ENCODE measurements around the gene SIDT2. TPM values are rescaled to one million over a fixed set of nuclear protein-coding genes. Genes with fewer than 3 reads are reported as not detected.

The SIDT2 gene
- total RNA-seq, 1 donor, result 27.5 TPM

- Histone ChIP-seq H3K27me3 (ENCODE audit: insufficient read depth, low read length) (no peaks in the 10 kb centered on the region), H3K4me2 (ENCODE audit: insufficient read depth, low read length) (peak overlapping the region; percentile 91), H3K9me3 (ENCODE audit: low read depth, low read length) (no peaks in the 10 kb centered on the region), H3K79me2 (ENCODE audit: insufficient read depth, low read length) (peaks cover 49% of the 10 kb centered on the region), H3K36me3 (ENCODE audit: insufficient read depth, low read length) (peaks cover 62% of the 10 kb centered on the region), H2AFZ (ENCODE audit: low read length) (no peak overlapping the region), H3K4me3 (ENCODE audit: insufficient read depth, low read length) (peak overlapping the region; percentile 96), H4K20me1 (ENCODE audit: insufficient read depth, low read length) (peaks cover 34% of the 10 kb centered on the region), H3K27ac (ENCODE audit: low read depth, low read length) (peak overlapping the region; percentile 96), H3K4me1 (ENCODE audit: insufficient read depth, low read length) (peaks cover 27% of the 10 kb centered on the region)
- peak; percentile 77 for DNase-seq (ENCODE audit: insufficient read length, low spot score, missing footprints)
- TF ChIP-seq CTCF (IDR thresholded peaks at IDR 0.05; ENCODE audit: extremely low read depth, low read depth, low read length), result peak; percentile 51
Measured at GRCh38 chr11:117197516-117198456, 19.2 kb downstream of the SIDT2 start.

GRCh38 chr11:117198613-117199012, 20.1 kb downstream of the SIDT2 start:
- H3K4me2 ChIP-seq (ENCODE audit: insufficient read depth, low read length), result peak overlapping the region; percentile 91
- DNase-seq (ENCODE audit: insufficient read length, low spot score, missing footprints), result no peak
- peak overlapping the region; percentile 96 for H3K4me3 ChIP-seq (ENCODE audit: insufficient read depth, low read length)
- peak overlapping the region; percentile 96 for H3K27ac ChIP-seq (ENCODE audit: low read depth, low read length)
- H3K9me3 ChIP-seq (ENCODE audit: low read depth, low read length), result no peaks in the 10 kb centered on the region
- no peak overlapping the region for H2AFZ ChIP-seq (ENCODE audit: low read length)
- H3K36me3 ChIP-seq (ENCODE audit: insufficient read depth, low read length), result peaks cover 62% of the 10 kb centered on the region
- H4K20me1 ChIP-seq (ENCODE audit: insufficient read depth, low read length), result peaks cover 43% of the 10 kb centered on the region
- peaks cover 57% of the 10 kb centered on the region for H3K79me2 ChIP-seq (ENCODE audit: insufficient read depth, low read length)
- H3K27me3 ChIP-seq (ENCODE audit: insufficient read depth, low read length), result no peaks in the 10 kb centered on the region
- H3K4me1 ChIP-seq (ENCODE audit: insufficient read depth, low read length), result peaks cover 34% of the 10 kb centered on the region
- TF ChIP-seq CTCF (IDR thresholded peaks at IDR 0.05; ENCODE audit: extremely low read depth, low read depth, low read length), result no peak

- peak within 1 kb of the TSS; percentile 91 for H3K4me2 ChIP-seq (ENCODE audit: insufficient read depth, low read length)
- peak; percentile 97 for DNase-seq (ENCODE audit: insufficient read length, low spot score, missing footprints)
- no peaks in the 10 kb centered on the region for H3K9me3 ChIP-seq (ENCODE audit: low read depth, low read length)
- no peaks in the 10 kb centered on the region for H3K27me3 ChIP-seq (ENCODE audit: insufficient read depth, low read length)
- peaks cover 34% of the 10 kb centered on the region for H3K4me1 ChIP-seq (ENCODE audit: insufficient read depth, low read length)
- H2AFZ ChIP-seq (ENCODE audit: low read length), result no peak within 1 kb of the TSS
- no peak for TF ChIP-seq CTCF (IDR thresholded peaks at IDR 0.05; ENCODE audit: extremely low read depth, low read depth, low read length)
- H3K27ac ChIP-seq (ENCODE audit: low read depth, low read length), result peak within 1 kb of the TSS; percentile 96
- peaks cover 64% of the 10 kb centered on the region for H3K79me2 ChIP-seq (ENCODE audit: insufficient read depth, low read length)
- peaks cover 62% of the 10 kb centered on the region for H3K36me3 ChIP-seq (ENCODE audit: insufficient read depth, low read length)
- H3K4me3 ChIP-seq (ENCODE audit: insufficient read depth, low read length), result peak within 1 kb of the TSS; percentile 96
- H4K20me1 ChIP-seq (ENCODE audit: insufficient read depth, low read length), result peaks cover 49% of the 10 kb centered on the region
Measured at GRCh38 chr11:117199053-117199915, 20.7 kb downstream of the SIDT2 start, which contains the start of gene TAGLN. TSS of gene TAGLN (plus strand) at chr11:117199370. CDS start at chr11:117203014, 3,644 bp downstream.
